Fibroblast of the aortic adventitia (primary cell): ENCODE measurements around the gene CATSPERZ. TPM values are rescaled to one million over a fixed set of nuclear protein-coding genes. Genes with fewer than 3 reads are reported as not detected.

Source experiments
- DNase-seq: peaks from one replicate; pipeline ENCODE4 v3.0.0-alpha.2; 2010; ENCODE audit warnings: low read depth
- H3K4me3 ChIP-seq: 2 replicates; pipeline ENCODE4 v1.5.1; 2011; ENCODE audit warnings: low read depth, mild to moderate bottlenecking, control low read depth, low read length, moderate library complexity
- CTCF ChIP-seq: IDR thresholded peaks from 2 replicates; pipeline ENCODE4 v1.5.1; 2011; ENCODE audit warnings: mild to moderate bottlenecking, low read length, control low read depth, inconsistent platforms; ENCODE audit not compliant: insufficient read depth
- total RNA-seq: library from RNA; depleted of rRNA; stranded (reverse); fragments of >200 nt; gene quantifications from 2 replicates; pipeline ENCODE4 v1.2.3, GENCODE V29; 2012; ENCODE audit warnings: low replicate concordance

The CATSPERZ gene
- total RNA-seq, 1 donor, result not detected

- no peak for DNase-seq
- H3K4me3 ChIP-seq, result no peak overlapping the region
- TF ChIP-seq CTCF, result no peak
Measured at GRCh38 chr11:64286801-64287159, 13.4 kb upstream of the CATSPERZ start.

GRCh38 chr11:64287676-64288352 lies 12.3 kb upstream of the CATSPERZ start:
- no peak for TF ChIP-seq CTCF
- H3K4me3 ChIP-seq, result no peak overlapping the region
- DNase-seq, result no peak

- no peak for TF ChIP-seq CTCF
- H3K4me3 ChIP-seq, result no peak overlapping the region
- no peak for DNase-seq
Measured at GRCh38 chr11:64288353-64288750, 11.8 kb upstream of the CATSPERZ start.

GRCh38 chr11:64289002-64289564 lies 11.1 kb upstream of the CATSPERZ start:
- TF ChIP-seq CTCF, result no peak
- DNase-seq, result no peak

DNA sequence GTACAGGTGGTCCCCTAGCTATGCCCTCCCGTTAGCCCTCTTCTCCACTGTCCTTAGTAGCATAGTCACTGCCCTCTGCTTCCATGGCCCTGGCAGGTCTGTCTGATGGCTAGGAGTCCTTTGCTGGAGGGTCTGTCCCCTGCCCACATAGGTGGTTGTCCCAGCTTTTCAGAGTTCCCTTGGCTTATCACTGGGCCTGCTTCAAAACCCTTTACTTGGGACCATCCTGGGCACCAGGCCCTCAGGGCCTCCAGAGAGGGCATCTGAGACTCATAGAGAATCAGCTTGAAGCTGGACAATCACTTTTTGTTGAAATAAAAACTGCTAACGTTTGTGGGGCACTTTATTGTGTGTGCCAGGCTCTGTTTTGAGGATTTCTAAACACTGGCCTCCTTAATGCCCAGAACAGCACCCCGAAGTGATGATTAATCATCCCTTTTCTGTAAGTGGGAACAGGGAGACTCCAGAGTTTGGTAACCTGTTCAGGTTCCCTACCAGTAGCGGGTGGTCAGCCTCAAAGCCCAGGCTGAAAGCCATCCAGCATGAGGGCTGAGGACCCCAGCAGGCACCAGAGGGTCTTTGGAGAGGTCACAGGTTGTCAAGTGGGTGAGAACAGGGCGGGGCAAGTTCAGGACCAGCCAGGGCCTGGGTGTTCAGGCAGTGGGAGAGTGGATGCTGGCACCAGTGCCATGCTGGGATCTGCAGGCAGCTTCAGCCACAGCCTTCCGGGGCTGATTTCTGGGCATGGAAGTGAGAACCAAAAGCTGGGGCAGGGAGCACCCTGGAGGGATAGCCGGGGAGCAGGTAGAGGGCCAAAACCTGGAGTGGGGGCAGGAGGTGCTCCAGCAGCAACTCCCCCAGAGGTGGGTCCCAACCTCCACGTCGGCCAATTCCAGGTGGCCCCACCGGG lies 9.6 kb upstream of the CATSPERZ start:
- no peak for DNase-seq
- H3K4me3 ChIP-seq, result no peak overlapping the region
- no peak for TF ChIP-seq CTCF

More at GRCh38 chr11:64289002-64289564, 11.1 kb upstream of the CATSPERZ start:
- no peak overlapping the region for H3K4me3 ChIP-seq

- H3K4me3 ChIP-seq, result peak within 1 kb of the TSS; percentile 40
- TF ChIP-seq CTCF, result no peak
- DNase-seq, result no peak
Measured at GRCh38 chr11:64291262-64291751, 8.9 kb upstream of the CATSPERZ start, which contains the start of gene KCNK4. TSS of gene KCNK4 (plus strand) at chr11:64291302. CDS start at chr11:64293019, 1,717 bp downstream.
